Activated CD4-positive, alpha-beta T cell treated with anti-CD3 and anti-CD28 coated beads, Interleukin-2, Interleukin-4, amounts not matched to agents 100 ng/mL and 50 ng/mL, durations not matched to agents 16 hours and 8 hours (primary cell): ENCODE measurements around the gene PPP2R2D.
"Not testable (repeated sequence)": the region's sequence is repeated elsewhere in the genome, so short reads cannot be mapped to it uniquely, and the experiment has no call there.

Experiments used
- DNase-seq: peaks from one replicate; pipeline ENCODE4 v3.0.0-alpha.2; 2020; ENCODE audit warnings: low spot score

PPP2R2D gene

GRCh38 chr10:131868436-131868835 is 32.4 kb upstream of the PPP2R2D start:
- no peak for DNase-seq

GRCh38 chr10:131869344-131869743 is 31.5 kb upstream of the PPP2R2D start:
- DNase-seq: no peak

DNA sequence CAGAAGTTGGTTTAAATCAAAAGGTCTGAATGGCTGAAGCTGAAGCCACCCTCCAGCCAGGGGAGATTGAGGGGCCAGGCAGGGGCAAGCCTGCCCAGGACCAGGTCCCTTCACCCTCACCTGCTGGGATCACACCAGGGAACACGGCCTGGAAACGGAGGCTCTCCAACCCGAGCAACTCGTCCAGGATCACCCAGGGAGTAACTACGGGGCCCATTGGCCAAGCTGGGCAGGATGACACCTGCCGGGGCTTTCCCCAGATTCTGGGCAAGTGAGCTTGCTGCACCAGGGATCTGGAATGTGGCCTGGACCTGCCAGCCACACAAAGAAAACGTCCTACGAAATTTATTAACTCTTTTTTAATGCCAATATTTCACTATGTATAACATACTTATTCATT is 30.4 kb upstream of the PPP2R2D start:
- no peak for DNase-seq

DNA sequence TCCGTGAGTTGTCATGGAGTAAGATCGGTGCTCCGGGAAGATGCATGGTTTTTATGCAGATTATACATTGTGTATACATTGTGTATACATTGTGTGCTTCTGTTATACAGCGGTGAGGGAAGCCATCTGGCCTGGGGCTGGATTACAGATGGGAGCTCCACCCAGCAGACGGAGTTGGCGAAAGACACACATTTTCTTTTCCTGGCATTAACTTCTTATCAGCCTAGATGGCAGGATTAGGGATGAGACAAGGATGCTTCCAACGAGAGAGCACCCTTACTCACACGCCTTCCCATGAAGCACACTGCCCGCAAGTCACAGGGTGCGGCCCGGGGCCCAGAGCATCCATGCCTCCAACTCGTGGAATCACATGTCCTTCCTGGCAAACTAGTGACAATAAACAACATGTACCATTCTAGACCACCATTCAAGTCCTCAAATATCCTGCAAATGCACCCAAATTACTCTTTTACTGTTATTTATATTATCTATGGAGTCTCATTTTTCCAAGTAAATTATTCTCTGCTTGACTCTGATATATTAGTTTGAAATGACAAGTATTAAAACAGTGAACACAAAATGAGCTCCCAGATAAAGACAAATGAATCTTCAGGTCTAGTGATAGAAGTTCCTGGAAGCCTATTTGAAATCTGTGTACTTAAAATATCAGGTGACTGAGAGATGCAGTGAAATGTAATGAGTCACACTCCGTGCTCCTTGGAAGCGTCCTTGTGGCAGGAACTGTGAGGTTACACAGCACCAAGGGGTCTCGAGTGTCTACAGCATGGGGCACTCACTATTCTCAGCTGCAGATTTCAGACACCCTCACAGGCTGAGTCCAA is 29.8 kb upstream of the PPP2R2D start:
- no peak for DNase-seq

GRCh38 chr10:131871673-131872005 is 29.2 kb upstream of the PPP2R2D start:
- DNase-seq: no peak

GRCh38 chr10:131872011-131872826 is 28.6 kb upstream of the PPP2R2D start:
- no peak for DNase-seq

DNA sequence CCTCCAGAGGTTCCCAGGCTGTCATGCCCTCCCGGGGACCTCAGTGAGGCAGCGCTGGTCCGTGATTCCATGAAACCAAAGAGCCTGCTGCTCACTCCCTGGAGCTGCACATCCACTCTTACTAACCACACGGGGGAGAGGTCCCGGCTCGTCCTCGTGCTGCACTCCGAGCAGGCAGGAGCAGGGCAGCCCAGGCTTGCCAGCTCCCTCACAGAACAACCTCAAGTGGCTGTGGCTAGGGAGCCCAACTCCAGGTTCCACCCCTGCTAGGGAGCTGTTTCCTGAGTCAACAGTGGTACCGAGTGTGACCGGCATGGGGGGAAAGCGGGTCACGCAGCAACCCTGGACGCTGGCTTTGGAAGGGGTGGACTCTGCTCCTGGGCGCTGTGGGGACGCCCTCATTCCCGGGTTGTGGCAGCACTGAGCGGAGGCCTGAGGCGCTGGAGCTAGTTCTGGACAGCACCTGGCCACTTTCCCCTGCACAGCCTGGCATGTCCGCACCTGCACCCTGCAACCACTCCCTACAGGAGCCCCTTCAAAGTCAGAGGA is 27.9 kb upstream of the PPP2R2D start:
- no peak for DNase-seq

DNA sequence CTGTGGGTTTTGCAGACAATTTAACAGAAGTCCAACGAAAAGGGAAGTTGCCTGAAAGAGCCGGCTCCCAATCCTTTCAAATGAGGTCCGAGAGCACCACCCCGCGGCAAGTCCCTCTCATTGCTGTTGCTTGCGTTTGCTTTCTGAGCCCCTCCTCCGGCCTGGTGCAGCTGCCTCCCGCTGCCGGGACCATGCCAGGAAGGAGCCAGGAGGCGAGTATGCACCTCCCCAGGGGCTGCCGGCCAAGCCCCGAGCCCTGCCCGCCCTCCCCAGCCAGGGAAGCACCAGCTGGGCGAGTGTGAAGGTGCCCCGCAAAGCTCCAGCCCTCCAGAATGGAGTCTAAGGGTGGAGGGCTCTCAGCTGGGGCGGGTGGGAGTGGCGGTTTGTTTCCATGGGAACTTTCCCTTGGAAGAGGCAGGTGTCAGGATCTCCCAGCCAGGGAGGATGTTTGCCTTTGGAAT is 25.8 kb upstream of the PPP2R2D start:
- DNase-seq: peak; percentile 65

DNA sequence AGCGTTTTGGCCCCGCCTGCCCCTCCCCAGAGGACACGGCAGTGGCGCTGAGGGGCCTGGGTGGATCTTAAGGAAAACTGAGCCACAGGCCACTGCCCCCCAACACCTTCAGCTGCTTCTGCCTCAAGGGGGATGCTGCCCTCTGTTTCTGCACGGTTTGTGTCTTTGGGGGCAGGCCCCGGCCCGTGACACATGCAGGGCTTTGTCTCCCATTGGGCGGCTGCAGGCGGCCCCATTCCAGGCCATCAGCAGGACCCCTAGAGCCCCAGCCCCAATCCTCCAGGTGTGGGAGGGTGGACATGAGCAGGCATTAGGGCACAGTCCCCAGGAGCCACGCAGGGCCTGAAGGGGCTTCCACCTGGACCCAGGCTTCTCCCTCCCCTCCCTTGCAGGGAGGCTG is 25.3 kb upstream of the PPP2R2D start:
- no peak for DNase-seq

GRCh38 chr10:131876017-131876416 is 24.8 kb upstream of the PPP2R2D start:
- no peak for DNase-seq

- DNase-seq: no peak
These were observed 24.3 kb upstream of the PPP2R2D start for GRCh38 chr10:131876508-131876907.

DNA sequence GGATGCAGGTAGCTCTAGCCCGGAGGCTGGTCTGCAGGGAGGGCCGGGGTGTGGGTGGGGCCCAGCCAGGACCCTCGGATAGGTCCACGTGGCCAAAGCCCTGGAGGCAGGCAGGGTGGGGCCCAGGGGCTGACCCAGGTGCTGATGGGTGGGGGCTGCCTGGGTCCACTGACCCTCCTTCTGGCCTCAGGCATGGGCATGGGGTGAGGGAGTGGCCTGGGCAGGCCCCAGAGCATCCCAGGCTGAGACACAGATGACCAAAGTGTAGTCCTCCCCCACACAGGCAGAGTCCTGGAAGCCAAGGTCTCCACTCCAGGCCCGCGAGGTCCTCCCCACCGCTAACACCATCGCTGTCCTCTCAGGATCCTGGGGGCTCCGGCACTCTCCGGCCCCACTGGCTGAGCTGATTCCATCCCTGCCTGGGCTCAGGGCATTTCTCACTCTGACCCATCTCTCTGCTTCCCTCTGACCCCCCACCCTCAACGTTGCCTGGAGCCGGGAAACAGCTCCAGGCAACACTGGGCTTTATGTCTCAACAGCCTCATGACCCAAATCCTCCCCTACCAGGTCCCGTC is 20.7 kb upstream of the PPP2R2D start:
- DNase-seq: no peak

DNA sequence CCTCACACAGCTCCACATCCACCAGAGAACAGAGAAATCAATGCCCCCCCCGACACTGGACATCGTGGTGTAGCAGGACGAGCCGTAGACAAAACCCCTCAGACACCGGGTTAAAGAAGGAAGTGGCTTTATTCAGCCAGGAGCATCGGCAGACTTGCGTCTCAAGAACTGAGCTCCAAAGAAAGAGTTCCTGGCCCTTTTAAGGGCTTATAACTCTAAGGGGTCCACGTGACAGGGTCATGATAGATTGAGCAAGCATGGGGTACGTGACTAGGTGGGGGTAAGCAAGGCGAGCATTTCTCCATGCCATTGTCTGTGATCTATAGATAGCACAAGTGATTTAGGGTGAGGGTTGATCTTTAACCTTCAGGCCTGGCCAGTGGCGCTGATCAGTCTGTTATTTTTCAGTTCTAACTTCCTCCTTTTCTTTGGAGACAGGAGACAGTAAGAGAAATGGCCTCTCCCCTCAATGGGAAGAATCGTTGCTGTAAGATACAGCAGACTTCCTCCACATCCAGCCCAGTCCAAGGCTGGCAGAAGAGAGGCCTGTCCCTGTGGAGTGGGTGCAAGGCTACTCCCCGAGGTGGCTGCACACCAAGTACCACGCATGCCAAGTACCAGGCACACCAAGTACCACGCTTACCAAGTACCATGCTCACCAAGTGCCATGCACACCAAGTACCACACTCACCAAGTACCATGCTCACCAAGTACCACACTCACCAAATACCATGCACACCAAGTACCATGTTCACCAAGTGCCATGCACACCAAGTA is 19.5 kb upstream of the PPP2R2D start:
- DNase-seq: no peak

GRCh38 chr10:131882151-131882550 is 18.7 kb upstream of the PPP2R2D start:
- DNase-seq: no peak

DNA sequence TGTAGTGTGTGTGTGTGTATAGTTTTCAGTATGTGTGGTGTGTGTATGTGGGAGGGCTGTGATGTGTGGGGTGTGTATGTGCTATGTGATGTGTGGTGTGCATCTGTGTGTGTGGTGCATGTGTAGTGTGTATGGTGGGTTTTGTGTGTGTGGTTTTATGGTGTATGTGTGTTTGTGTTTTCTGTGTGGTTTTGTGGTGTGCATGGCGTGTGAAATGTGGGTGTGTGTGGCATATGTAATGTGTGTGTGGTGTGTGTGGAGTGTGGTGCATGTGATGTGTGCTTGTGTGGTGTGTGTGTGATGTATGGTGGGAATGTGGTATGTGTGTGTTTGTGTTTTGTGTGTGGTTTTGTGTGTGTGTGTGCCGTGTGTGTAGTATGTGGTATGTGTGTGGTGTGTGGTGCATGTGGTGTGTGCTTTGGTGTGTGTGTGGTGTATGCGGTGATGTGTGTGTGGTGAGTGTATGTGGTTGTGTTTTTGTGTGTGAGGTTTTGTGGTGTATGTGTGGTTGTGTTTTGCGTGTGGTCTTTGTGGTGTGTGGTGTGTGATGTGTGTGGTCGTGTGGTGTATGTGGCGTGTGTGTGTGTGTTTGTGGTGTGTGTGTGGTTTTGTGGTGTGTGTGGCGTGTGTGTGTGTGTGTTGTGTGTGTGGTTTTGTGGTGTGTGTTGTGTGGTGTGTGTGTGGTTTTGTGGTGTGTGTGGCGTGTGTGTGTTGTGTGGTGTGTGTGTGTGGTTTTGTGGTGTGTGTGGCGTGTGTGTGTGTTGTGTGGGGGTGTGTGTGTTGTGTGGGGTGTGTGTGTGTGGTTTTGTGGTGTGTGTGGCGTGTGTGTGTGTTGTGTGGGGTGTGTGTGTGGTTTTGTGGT is 18.0 kb upstream of the PPP2R2D start:
- no peak for DNase-seq

GRCh38 chr10:131883621-131884393 is 17.0 kb upstream of the PPP2R2D start:
- not testable (repeated sequence) for DNase-seq

DNA sequence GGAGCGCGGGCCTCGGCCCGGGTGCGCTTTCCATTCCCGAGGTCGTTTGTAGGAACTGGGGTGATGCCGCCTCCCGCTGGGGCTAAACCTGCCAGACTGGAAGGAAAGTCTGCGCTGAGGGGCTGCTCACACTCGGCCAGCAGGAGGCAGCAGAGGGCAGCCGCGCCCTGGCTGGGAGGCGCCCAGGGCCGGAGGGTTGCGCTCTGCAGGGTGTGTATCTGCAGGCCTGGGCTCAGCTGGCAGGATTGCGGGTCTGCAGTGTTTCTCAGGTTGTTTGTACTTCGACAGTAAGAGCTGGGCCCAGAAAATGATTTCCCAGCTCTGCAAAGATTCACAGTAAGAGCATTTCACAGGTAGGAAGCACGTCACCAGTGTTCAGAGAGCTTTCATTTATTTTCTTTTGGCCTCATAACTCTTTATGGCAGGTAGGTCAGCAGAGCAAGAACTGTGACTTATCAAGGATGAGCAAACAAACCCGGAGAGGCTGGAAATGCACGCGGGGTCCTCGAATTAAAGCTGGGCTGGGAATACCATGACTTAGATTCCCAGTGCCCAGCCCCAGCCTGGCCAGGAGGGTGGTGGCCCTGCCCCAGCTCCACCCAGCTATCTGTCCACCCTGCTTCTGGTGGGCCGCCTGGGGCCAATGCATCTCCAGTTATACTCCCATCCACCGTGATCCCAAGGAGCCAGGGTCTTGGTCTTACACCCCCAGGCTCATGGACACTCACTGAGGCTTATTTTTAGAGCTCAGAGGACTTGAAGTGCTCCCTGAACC is 15.2 kb upstream of the PPP2R2D start:
- peak; percentile 80 for DNase-seq

GRCh38 chr10:131886237-131886636 is 14.6 kb upstream of the PPP2R2D start:
- DNase-seq: no peak

- no peak for DNase-seq
These were observed 12.6 kb upstream of the PPP2R2D start for GRCh38 chr10:131888186-131888604.
